Gastrocnemius medialis (tissue), 4 donors: ENCODE results near the gene SAP30.

Experiments
- POLR2A ChIP-seq, 2 donors: fragments of 450-650 bp; IDR thresholded peaks; one replicate each; pipeline ENCODE4 v1.6.1; 2017; ENCODE audit warnings: antibody characterized with exemption in 2 of 2, mild to moderate bottlenecking in 2 of 2, moderate library complexity in 2 of 2
- TF ChIP-seq, protein P1 (sequence below), 5 experiments: fragments of 450-650 bp in 3 of 5; fragments of 200-600 bp in 2 of 5; sonication (generic) in 2 of 5; IDR thresholded peaks in 4 of 5; conservative IDR thresholded peaks in 1 of 5; 1 replicate in 4 of 5; 2 replicates in 1 of 5; pipeline ENCODE4 v1.5.1; 2016 to 2019; ENCODE audit warnings: antibody characterized with exemption in 5 of 5, mild to moderate bottlenecking in 3 of 5, moderate library complexity in 3 of 5

DNA sequence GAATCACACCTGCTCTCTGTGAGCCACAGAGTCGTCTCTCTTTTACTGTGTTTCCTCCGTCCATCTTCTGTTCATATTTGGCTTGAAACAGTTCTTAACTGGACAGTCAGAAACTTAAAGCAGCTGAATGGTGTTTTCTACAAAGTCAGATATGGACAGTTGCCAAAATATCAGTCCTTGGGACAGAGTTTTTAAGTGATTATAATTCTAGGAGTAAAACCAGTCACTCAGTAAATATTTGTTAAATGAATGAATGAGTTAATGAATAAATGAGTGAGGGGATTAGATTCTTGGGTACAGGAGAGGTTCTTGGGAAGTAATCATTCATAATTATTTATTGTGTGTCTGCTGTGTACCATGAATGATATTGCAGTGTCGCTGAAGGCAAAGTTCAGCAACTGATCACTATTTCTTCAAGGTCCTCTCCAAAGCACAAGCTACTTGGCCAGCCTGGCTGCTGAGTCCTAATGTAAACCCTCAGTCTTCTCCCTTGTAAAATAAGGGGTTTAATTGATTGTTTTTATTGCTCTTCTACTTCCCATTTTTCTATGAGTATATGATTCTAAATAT is 33.6 kb downstream of the SAP30 start:
- TF ChIP-seq, protein P1, sequence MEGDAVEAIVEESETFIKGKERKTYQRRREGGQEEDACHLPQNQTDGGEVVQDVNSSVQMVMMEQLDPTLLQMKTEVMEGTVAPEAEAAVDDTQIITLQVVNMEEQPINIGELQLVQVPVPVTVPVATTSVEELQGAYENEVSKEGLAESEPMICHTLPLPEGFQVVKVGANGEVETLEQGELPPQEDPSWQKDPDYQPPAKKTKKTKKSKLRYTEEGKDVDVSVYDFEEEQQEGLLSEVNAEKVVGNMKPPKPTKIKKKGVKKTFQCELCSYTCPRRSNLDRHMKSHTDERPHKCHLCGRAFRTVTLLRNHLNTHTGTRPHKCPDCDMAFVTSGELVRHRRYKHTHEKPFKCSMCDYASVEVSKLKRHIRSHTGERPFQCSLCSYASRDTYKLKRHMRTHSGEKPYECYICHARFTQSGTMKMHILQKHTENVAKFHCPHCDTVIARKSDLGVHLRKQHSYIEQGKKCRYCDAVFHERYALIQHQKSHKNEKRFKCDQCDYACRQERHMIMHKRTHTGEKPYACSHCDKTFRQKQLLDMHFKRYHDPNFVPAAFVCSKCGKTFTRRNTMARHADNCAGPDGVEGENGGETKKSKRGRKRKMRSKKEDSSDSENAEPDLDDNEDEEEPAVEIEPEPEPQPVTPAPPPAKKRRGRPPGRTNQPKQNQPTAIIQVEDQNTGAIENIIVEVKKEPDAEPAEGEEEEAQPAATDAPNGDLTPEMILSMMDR (IDR thresholded peaks at IDR 0.05 in 4 of 5, conservative IDR thresholded peaks at IDR 0.05 in 1 of 5): no peak
- no peak for TF ChIP-seq POLR2A (IDR thresholded peaks at IDR 0.05)
